HepG2 (cell line): ENCODE data around the gene PKP4. TPM values are rescaled to one million over a fixed set of nuclear protein-coding genes. Genes with fewer than 3 reads are reported as not detected.

Experiments
- ATAC-seq: fragments of 200-7000 bp; cut with Tn5 transposase; 3 replicates; pipeline ENCODE4 v1.9.1; 2020; ENCODE audit warnings: mild to moderate bottlenecking, moderate library complexity
- BruUV-seq: library from RNA; stranded (reverse); fragments of 400-500 nt; replicated peaks from 2 replicates; lab custom pipeline; 2021; lab: Mats Ljungman, UMichigan
- CTCF ChIA-PET: fragments of 300-600 bp; formaldehyde crosslinking; extraction: SDS; loops from one replicate; lab custom pipeline; 2021; ENCODE audit warnings: low total read pairs, inconsistent platforms, low intra/inter-chr PET ratio; lab: Yijun Ruan, JAX
- POLR2A ChIA-PET: fragments of 350-600 bp; sonication (Branson Sonifier 250); formaldehyde crosslinking; loops from one replicate; lab custom pipeline; 2020; ENCODE audit warnings: antibody characterized with exemption, inconsistent platforms; lab: Yijun Ruan, JAX
- DNase-seq: peaks from one replicate; pipeline ENCODE4 v3.0.0-alpha.2; 2015; ENCODE audit warnings: low spot score
- FAIRE-seq: peaks from 3 replicates; lab custom pipeline; 2011; peaks lifted over from hg19 to GRCh38; lab: Jason Lieb, UNC
- H2AFZ ChIP-seq: one replicate; pipeline ENCODE4 v1.6.1; 2011; ENCODE audit warnings: low read length, inconsistent platforms
- H3K27ac ChIP-seq: fragments of 300-600 bp; 3 replicates; pipeline ENCODE4 v1.8.0; 2011; ENCODE audit warnings: mixed run types, mild to moderate bottlenecking, mixed read lengths, low read length, inconsistent platforms; ENCODE audit not compliant: insufficient read depth; ENCODE audit errors: extremely low read length
- H3K27me3 ChIP-seq, 2 experiments: fragments of 200-600 bp in 1 of 2; 2 replicates in 1 of 2; 3 replicates in 1 of 2; pipeline versions ENCODE4 v1.6.0 to v1.8.0; 2011; ENCODE audit warnings: low read length in 2 of 2, mild to moderate bottlenecking in 2 of 2, moderate library complexity in 2 of 2, inconsistent platforms in 1 of 2; ENCODE audit not compliant: insufficient read depth in 2 of 2, control insufficient read depth in 1 of 2
- H3K36me3 ChIP-seq, 2 experiments: fragments of 200-600 bp in 1 of 2; replicated peaks in 1 of 2; 2 replicates in 1 of 2; 3 replicates in 1 of 2; pipeline versions ENCODE4 v1.5.1 to v1.8.0; 2011; ENCODE audit warnings: low read length in 2 of 2, inconsistent platforms in 1 of 2; ENCODE audit not compliant: insufficient read depth in 2 of 2, control insufficient read depth in 1 of 2
- H3K4me1 ChIP-seq: 2 replicates; pipeline ENCODE4 v1.5.1; 2012; ENCODE audit warnings: low read length, inconsistent platforms; ENCODE audit not compliant: insufficient read depth
- H3K4me2 ChIP-seq: 2 replicates; pipeline ENCODE4 v1.6.0; 2011; ENCODE audit warnings: low read depth, low read length, inconsistent platforms
- H3K4me3 ChIP-seq, 3 experiments: fragments of 200-600 bp in 1 of 3; sonication (generic), shearing (Covaris generic) in 1 of 3; replicated peaks in 1 of 3; 2 replicates each; pipeline ENCODE4 v1.5.1; 2011 to 2016; ENCODE audit warnings: low read length in 3 of 3, inconsistent platforms in 2 of 3, low read depth in 2 of 3, mild to moderate bottlenecking in 2 of 3, control low read depth in 1 of 3, mixed read lengths in 1 of 3; ENCODE audit not compliant: insufficient read depth in 1 of 3
- H3K79me2 ChIP-seq: one replicate; pipeline ENCODE4 v1.6.1; 2011; ENCODE audit warnings: low read length, inconsistent platforms; ENCODE audit not compliant: insufficient read depth
- H3K9ac ChIP-seq: 2 replicates; pipeline ENCODE4 v1.6.0; 2011; ENCODE audit warnings: mild to moderate bottlenecking, low read depth, low read length, inconsistent platforms; ENCODE audit not compliant: insufficient read depth
- H3K9me3 ChIP-seq: 2 replicates; pipeline ENCODE4 v1.5.1; 2012; ENCODE audit warnings: mild to moderate bottlenecking, low read length
- H4K20me1 ChIP-seq: 2 replicates; pipeline ENCODE4 v1.6.0; 2011; ENCODE audit warnings: inconsistent platforms, mild to moderate bottlenecking, low read length, moderate library complexity; ENCODE audit not compliant: insufficient read depth
- CBX1 ChIP-seq: IDR thresholded peaks from one replicate; pipeline ENCODE4 v1.6.1; 2016; ENCODE audit warnings: antibody characterized with exemption, low read depth
- CEBPB ChIP-seq: IDR thresholded peaks from 2 replicates; pipeline ENCODE4 v1.6.1; 2011; ENCODE audit warnings: low read depth, low read length, improper control_type of control experiment, borderline replicate concordance
- CEBPG ChIP-seq: IDR thresholded peaks from 2 replicates; pipeline ENCODE4 v1.6.1; 2016
- FOXO1 ChIP-seq: sonication (generic); formaldehyde crosslinking; IDR thresholded peaks from 2 replicates; pipeline ENCODE4 v1.4.0; 2020; ENCODE audit warnings: missing genetic modification reagents
- HMG20A ChIP-seq: IDR thresholded peaks from 2 replicates; pipeline ENCODE4 v1.6.1; 2016; ENCODE audit warnings: borderline replicate concordance
- IKZF1 ChIP-seq: fragments of 450-650 bp; IDR thresholded peaks from 2 replicates; pipeline ENCODE4 v1.7.1; 2016
- ISX ChIP-seq: sonication (generic); formaldehyde crosslinking; conservative IDR thresholded peaks from 2 replicates; pipeline ENCODE4 v1.5.0; 2020; ENCODE audit warnings: missing genetic modification reagents
- KLF11 ChIP-seq: IDR thresholded peaks from 2 replicates; pipeline ENCODE4 v1.6.1; 2016; ENCODE audit warnings: missing compliant biosample characterization
- THAP11 ChIP-seq: IDR thresholded peaks from 2 replicates; pipeline ENCODE4 v1.6.1; 2016; ENCODE audit warnings: missing biosample characterization, missing genetic modification reagents
- ZFP1 ChIP-seq: IDR thresholded peaks from 2 replicates; pipeline ENCODE4 v1.6.1; 2016
- ZNF264 ChIP-seq: sonication (generic); formaldehyde crosslinking; IDR thresholded peaks from 2 replicates; pipeline ENCODE4 v1.4.0; 2020; ENCODE audit warnings: missing genetic modification reagents
- ZNF337 ChIP-seq: sonication (generic); formaldehyde crosslinking; IDR thresholded peaks from 2 replicates; pipeline ENCODE4 v1.5.1; 2020; ENCODE audit warnings: missing genetic modification reagents, low read depth, mild to moderate bottlenecking, borderline replicate concordance
- ZNF557 ChIP-seq: sonication (generic); formaldehyde crosslinking; IDR thresholded peaks from 2 replicates; pipeline ENCODE4 v1.4.0; 2020; ENCODE audit warnings: missing genetic modification reagents
- ZNF766 ChIP-seq: sonication (generic); formaldehyde crosslinking; IDR thresholded peaks from 2 replicates; pipeline ENCODE4 v1.5.0; 2020; ENCODE audit warnings: missing genetic modification reagents, borderline replicate concordance
- ZNF878 ChIP-seq: sonication (generic); formaldehyde crosslinking; IDR thresholded peaks from 2 replicates; pipeline ENCODE4 v1.8.1; 2023; ENCODE audit warnings: mild to moderate bottlenecking, missing genetic modification reagents, moderate library complexity
- WGBS: methylation state at CpG from one replicate; pipeline ENCODE4 v1.1.6; 2017; ENCODE audit warnings: low lambda C conversion rate; 5-methylcytosine and 5-hydroxymethylcytosine counted together
- in situ Hi-C: cut with HindIII; loops from 2 replicates; pipeline ENCODE4 v1.10.0; 2017; ENCODE audit warnings: low pct_unique_long_range_greater_than_20kb; ENCODE audit not compliant: extremely low pct_ligation_motif_present
- intact Hi-C: fragments of 100-400 bp; cut with micrococcal nuclease; formaldehyde crosslinking; loops from one replicate; pipeline ENCODE4 v1.10.0; 2022; ENCODE audit not compliant: unreplicated experiment
- polyA plus RNA-seq, 8 experiments: library from polyadenylated mRNA; depleted of rRNA in 3 of 8; stranded (reverse) in 7 of 8; unstranded in 1 of 8; fragments of >200 nt; fragmentation: Illumina TruSeq in 4 of 8; extraction: Trizol in 4 of 8; gene quantifications; 2 replicates each; pipeline versions ENCODE4 v1.2.1 to v1.2.3, GENCODE V29; 2011 to 2016; ENCODE audit warnings: low read depth in 4 of 8, missing spikeins in 1 of 8, mixed read lengths in 1 of 8; ENCODE audit not compliant: insufficient read depth in 1 of 8
- total RNA-seq, 5 experiments: library from RNA; depleted of rRNA; stranded (reverse); fragments of >200 nt; fragmentation: Illumina TruSeq; extraction: Trizol; gene quantifications; 2 replicates each; pipeline ENCODE4 v1.2.3, GENCODE V29; 2016; ENCODE audit warnings: low read depth in 1 of 5
- TF ChIP-seq, protein P1 (sequence below): sonication (generic); formaldehyde crosslinking; IDR thresholded peaks from 2 replicates; pipeline ENCODE4 v1.4.0; 2020; ENCODE audit warnings: missing genetic modification reagents
- TF ChIP-seq, protein P2 (sequence below): sonication (generic); formaldehyde crosslinking; IDR thresholded peaks from 2 replicates; pipeline ENCODE4 v1.5.0; 2020; ENCODE audit warnings: missing genetic modification reagents
- TF ChIP-seq, protein P3 (sequence below): sonication (generic); formaldehyde crosslinking; IDR thresholded peaks from 2 replicates; pipeline ENCODE4 v1.4.0; 2020; ENCODE audit warnings: missing genetic modification reagents
- TF ChIP-seq, protein P4 (sequence below): IDR thresholded peaks from 2 replicates; pipeline ENCODE4 v1.6.1; 2016; ENCODE audit warnings: missing genetic modification reagents, missing compliant biosample characterization
- TF ChIP-seq, protein P5 (sequence below): sonication (generic); formaldehyde crosslinking; IDR thresholded peaks from 2 replicates; pipeline ENCODE4 v1.4.0; 2020; ENCODE audit warnings: mild to moderate bottlenecking, missing genetic modification reagents

The PKP4 gene
- total and polyA plus RNA-seq, 2 of the 13 experiments (the other 11 are each of a cell fraction or from before 2014, with no cell fraction given), result 80.9 to 90.5 TPM

DNA sequence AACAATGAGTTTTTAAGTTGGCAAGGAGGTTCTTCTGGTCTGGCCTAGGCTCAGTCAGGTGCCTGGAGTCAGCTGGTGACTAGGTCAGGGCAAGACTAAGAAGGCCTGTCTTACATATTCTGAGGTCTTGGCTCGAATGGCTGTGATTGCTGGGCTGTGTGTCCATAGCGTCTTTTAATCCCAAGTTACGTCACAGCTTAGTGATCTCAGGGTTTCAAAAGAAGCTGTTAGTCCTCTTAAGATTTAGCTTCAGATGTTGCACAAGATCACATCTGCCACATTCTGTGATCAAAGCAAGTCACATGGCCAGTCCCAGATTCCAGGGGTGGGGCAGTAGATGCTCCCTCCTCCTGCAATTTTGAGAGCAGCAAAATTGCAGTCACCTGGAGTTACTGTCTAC, 61.3 kb downstream of the PKP4 start:
- no peak overlapping the region for H3K27ac ChIP-seq
- peaks cover 6 to 16% of the 10 kb centered on the region in 2 experiments; a peak in 4 of 5 replicates for H3K36me3 ChIP-seq
- ATAC-seq (no peak; the same call in 2 of the 3 replicates), DNase-seq (no peak), FAIRE-seq (no peak)
- intact Hi-C loops, result no loop called here
- H3K9ac ChIP-seq, result no peak overlapping the region
- peaks cover 71% of the 10 kb centered on the region for H3K79me2 ChIP-seq
- H3K4me3 ChIP-seq, result no peak overlapping the region
- H2AFZ ChIP-seq, result no peak overlapping the region
- H3K27me3 ChIP-seq, result no peaks in the 10 kb centered on the region
- H3K4me1 ChIP-seq, result peaks cover 30% of the 10 kb centered on the region
- no peaks in the 10 kb centered on the region for H3K9me3 ChIP-seq
- WGBS, result 83% methylated on average over 3 of the region's 3 CpGs
- H3K4me2 ChIP-seq, result no peak overlapping the region
- POLR2A ChIA-PET, result interaction anchor here (1.0 kb wide), 1 partner anchor 21 kb away, joined by 3 read pairs; no protein-coding TSS in a partner anchor
- CTCF ChIA-PET, result no interaction called here
- peaks cover 15% of the 10 kb centered on the region for H4K20me1 ChIP-seq
- in situ Hi-C loops, result no loop called here
- BruUV-seq, result no TSS peak
- TF ChIP-seq FOXO1 (CRISPR knock-in tag), result no peak
- no peak for TF ChIP-seq ZNF337
- TF ChIP-seq, protein P1, sequence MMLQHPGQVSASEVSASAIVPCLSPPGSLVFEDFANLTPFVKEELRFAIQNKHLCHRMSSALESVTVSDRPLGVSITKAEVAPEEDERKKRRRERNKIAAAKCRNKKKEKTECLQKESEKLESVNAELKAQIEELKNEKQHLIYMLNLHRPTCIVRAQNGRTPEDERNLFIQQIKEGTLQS (CRISPR knock-in tag), result no peak
- peak; percentile 57 for TF ChIP-seq CEBPG (CRISPR knock-in tag)
- TF ChIP-seq, protein P2, sequence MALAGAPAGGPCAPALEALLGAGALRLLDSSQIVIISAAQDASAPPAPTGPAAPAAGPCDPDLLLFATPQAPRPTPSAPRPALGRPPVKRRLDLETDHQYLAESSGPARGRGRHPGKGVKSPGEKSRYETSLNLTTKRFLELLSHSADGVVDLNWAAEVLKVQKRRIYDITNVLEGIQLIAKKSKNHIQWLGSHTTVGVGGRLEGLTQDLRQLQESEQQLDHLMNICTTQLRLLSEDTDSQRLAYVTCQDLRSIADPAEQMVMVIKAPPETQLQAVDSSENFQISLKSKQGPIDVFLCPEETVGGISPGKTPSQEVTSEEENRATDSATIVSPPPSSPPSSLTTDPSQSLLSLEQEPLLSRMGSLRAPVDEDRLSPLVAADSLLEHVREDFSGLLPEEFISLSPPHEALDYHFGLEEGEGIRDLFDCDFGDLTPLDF (CRISPR knock-in tag), result no peak
- no peak for TF ChIP-seq THAP11
- TF ChIP-seq, protein P3, sequence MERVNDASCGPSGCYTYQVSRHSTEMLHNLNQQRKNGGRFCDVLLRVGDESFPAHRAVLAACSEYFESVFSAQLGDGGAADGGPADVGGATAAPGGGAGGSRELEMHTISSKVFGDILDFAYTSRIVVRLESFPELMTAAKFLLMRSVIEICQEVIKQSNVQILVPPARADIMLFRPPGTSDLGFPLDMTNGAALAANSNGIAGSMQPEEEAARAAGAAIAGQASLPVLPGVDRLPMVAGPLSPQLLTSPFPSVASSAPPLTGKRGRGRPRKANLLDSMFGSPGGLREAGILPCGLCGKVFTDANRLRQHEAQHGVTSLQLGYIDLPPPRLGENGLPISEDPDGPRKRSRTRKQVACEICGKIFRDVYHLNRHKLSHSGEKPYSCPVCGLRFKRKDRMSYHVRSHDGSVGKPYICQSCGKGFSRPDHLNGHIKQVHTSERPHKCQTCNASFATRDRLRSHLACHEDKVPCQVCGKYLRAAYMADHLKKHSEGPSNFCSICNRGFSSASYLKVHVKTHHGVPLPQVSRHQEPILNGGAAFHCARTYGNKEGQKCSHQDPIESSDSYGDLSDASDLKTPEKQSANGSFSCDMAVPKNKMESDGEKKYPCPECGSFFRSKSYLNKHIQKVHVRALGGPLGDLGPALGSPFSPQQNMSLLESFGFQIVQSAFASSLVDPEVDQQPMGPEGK (CRISPR knock-in tag), result no peak
- no peak for TF ChIP-seq ZNF264 (CRISPR knock-in tag)
- TF ChIP-seq KLF11 (CRISPR knock-in tag), result no peak
- TF ChIP-seq ZFP1 (CRISPR knock-in tag), result no peak
- TF ChIP-seq ZNF878 (CRISPR knock-in tag), result no peak
- no peak for TF ChIP-seq ZNF766
- no peak for TF ChIP-seq ZNF557 (CRISPR knock-in tag)
- TF ChIP-seq, protein P4, sequence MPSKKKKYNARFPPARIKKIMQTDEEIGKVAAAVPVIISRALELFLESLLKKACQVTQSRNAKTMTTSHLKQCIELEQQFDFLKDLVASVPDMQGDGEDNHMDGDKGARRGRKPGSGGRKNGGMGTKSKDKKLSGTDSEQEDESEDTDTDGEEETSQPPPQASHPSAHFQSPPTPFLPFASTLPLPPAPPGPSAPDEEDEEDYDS, result no peak
- TF ChIP-seq CBX1, result no peak
- TF ChIP-seq CEBPB, result peak; percentile 66
- TF ChIP-seq ISX (CRISPR knock-in tag), result no peak
- no peak for TF ChIP-seq HMG20A
- no peak for TF ChIP-seq IKZF1
- TF ChIP-seq, protein P5, sequence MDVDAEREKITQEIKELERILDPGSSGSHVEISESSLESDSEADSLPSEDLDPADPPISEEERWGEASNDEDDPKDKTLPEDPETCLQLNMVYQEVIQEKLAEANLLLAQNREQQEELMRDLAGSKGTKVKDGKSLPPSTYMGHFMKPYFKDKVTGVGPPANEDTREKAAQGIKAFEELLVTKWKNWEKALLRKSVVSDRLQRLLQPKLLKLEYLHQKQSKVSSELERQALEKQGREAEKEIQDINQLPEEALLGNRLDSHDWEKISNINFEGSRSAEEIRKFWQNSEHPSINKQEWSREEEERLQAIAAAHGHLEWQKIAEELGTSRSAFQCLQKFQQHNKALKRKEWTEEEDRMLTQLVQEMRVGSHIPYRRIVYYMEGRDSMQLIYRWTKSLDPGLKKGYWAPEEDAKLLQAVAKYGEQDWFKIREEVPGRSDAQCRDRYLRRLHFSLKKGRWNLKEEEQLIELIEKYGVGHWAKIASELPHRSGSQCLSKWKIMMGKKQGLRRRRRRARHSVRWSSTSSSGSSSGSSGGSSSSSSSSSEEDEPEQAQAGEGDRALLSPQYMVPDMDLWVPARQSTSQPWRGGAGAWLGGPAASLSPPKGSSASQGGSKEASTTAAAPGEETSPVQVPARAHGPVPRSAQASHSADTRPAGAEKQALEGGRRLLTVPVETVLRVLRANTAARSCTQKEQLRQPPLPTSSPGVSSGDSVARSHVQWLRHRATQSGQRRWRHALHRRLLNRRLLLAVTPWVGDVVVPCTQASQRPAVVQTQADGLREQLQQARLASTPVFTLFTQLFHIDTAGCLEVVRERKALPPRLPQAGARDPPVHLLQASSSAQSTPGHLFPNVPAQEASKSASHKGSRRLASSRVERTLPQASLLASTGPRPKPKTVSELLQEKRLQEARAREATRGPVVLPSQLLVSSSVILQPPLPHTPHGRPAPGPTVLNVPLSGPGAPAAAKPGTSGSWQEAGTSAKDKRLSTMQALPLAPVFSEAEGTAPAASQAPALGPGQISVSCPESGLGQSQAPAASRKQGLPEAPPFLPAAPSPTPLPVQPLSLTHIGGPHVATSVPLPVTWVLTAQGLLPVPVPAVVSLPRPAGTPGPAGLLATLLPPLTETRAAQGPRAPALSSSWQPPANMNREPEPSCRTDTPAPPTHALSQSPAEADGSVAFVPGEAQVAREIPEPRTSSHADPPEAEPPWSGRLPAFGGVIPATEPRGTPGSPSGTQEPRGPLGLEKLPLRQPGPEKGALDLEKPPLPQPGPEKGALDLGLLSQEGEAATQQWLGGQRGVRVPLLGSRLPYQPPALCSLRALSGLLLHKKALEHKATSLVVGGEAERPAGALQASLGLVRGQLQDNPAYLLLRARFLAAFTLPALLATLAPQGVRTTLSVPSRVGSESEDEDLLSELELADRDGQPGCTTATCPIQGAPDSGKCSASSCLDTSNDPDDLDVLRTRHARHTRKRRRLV (CRISPR knock-in tag), result no peak
